NCI-H1417 treated with DMSO at 0.1 percent for 48 hours (cell line): Measurements from ENCODE around the gene ITPKA.

Experiments
- DNase-seq: peaks from one replicate; lab custom pipeline; 2025; lab: John Stamatoyannopoulos, UW

ITPKA gene

GRCh38 chr15:41511331-41511898 is 17.7 kb downstream of the ITPKA start:
- DNase-seq: no peak

GRCh38 chr15:41511899-41512369 is 18.3 kb downstream of the ITPKA start:
- no peak for DNase-seq

DNA sequence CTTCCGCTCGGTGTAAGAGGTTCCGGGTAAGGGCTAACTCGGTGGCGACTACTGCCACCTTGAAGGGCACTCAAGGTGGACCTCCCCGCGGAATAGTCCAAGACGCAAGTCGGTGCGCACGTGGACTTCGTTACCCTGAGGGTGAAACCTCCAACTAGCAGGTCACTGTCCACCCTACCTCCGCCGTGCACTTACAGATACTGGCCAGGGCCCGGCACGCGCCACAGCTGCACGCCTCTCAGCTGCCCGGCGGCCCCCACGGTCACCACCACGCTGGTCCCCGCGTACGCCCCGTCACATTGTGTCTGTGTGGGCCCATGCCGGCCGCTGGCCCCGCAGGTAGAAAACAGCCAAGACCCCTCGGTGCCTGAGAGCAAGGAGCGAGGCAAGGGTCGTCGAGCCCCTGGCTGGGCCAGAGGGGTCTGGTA is 18.9 kb downstream of the ITPKA start:
- no peak for DNase-seq

DNA sequence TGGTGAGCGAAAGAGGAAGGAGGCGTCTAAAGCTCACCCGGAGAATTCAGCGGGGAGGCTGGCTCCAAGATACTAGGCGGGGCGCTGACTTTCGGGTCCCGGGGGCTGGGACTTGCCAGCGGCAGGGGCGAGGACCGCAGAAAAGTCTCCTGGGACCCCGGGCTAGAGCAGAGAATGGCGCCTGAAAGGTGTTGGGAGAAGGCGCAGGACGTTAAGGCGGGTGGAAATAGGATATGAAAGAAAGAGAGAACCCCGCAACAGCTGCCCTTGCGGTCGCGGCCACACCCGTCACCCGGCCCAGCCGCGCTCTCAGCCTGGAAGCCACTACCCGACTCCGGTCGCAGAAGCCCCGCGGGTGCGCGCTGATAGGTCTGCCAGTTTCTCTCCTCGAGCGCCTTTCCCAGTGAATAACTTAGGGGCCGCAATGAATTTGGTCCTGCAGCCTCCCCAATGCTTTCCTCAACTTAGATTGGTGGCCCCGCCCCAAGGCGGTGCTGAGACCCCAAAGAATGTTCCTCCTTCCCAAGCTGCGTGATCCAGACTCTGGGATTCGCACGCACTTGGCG is 19.3 kb downstream of the ITPKA start:
- DNase-seq: no peak

GRCh38 chr15:41513506-41514227 is 20.0 kb downstream of the ITPKA start, which contains the start of gene LTK:
LTK (minus strand) TSS chr15:41513827; CDS start chr15:41513709, 118 bp downstream.
- DNase-seq: no peak

GRCh38 chr15:41517895-41518449 is 24.3 kb downstream of the ITPKA start:
- no peak for DNase-seq

- no peak for DNase-seq
Observed at GRCh38 chr15:41520636-41521035, 27.0 kb downstream of the ITPKA start.

DNA sequence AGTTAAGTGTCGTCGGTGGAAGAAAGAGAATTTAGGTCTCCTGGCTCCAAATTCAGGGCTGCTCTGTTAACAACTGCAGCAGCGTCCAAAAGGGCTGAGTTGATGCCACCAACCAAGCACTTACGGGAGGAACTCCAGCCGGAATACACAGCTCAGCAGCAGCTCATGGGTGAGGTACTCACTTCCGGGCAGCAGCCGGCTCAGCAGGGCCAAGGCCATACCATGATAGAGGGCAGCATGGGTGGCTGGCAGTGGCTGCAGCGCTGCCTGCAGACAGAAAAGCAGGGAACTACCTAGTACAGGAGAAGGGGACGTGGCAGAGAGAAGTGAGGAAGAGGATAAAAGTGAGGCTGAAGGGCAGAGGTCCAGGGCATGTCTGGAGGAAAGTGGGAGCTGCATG is 27.9 kb downstream of the ITPKA start:
- no peak for DNase-seq

DNA sequence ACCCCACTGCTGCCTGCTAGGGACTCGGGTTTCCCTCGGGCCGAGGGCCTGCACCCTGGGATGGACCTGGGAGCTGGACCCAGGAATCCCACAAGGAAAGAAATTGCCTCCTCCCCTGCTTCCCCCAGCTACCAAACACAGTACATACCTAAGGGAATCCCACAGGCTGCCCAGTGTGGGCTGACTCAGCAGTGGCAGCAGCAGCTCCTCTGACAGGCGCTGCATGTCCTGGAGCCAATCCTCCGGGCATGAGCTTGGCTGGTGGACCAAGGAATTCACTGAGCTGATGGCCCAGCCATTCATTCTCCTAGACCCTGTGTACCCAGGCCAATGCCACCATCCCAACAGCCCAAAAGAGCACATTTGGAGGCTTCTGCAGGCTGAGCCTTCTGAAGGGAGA is 29.4 kb downstream of the ITPKA start:
- DNase-seq: no peak

DNA sequence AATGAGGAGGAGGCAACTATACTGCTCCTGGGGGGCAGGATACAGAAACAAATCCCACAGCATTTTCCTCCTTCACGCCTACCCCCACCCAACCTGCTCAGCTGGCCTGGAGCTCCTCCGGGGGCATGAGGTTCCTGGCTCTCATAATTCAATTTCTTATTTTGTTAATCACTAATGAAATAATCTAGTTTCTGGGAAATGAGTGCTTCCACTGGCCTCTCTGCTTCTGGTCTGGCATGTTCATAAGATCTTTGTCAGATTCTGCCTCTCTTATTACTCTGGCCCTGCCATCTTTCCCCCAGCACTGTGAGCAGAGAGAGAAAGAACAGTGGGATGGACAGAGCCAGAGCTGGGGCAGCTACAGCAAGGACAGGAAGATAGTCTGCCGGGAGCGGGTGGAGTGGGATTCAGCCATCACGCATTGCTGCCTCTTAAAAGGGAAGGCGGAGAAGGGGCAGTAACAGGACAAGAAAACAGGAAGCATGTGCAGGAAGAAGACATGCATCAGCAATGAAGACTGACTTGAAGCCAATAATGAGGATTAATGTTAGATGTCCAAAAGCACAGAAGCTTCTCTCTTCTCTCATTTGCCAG is 36.8 kb downstream of the ITPKA start:
- no peak for DNase-seq

DNA sequence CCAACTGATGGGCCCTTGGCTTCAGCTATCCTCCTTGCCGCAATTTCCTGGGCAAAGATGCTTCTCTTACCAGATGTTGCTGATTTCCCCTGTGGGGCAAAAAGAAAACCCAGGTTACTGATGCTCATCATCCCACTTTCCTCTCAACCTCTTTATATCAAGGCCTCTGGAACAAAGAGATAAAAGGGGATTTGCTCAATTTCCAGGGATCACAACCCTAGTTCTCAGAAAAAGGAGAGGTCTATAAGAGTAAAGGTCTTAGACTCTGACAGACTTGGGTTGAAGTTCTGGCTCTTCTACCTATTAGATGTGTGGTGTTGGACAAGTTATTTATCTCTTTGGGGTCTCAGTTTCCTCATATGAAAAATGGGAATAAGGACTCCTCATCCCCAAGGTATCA is 41.9 kb downstream of the ITPKA start:
- no peak for DNase-seq

DNA sequence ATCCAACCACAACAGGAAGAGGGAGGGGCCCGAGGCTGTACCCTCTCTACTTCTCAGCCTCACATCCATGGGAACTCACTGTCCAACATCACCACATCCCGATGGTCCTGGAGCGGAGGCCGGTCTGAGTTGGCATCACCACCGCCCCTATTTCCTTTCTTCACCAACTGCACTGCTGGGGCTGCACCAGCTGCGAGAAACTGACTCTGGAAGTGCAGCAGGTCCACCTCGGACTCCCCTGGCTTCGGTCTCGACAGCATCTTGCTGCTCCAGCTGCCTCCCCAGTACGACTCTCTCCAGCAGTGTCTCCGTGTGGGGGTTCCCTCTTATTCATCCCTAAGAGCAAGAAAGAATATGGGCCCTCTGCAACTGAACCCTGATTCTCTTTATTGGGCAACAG is 43.2 kb downstream of the ITPKA start:
- DNase-seq: no peak

DNA sequence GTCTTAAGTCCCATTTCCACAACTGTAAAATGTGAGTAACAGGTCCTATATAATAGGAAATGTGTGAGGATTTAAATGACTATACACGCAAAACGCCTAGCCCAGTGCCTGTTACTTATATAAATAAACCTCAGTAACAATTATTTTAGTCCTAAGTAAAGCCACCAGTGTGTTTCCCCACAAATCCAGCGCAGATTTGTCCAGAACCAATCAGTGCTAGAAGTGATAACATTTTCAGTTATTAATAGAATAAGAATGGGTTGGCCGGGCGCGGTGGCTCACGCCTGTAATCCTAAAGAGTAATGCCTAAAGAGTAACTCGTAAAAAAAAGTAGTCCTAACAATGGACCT is 49.8 kb downstream of the ITPKA start:
- DNase-seq: no peak

DNA sequence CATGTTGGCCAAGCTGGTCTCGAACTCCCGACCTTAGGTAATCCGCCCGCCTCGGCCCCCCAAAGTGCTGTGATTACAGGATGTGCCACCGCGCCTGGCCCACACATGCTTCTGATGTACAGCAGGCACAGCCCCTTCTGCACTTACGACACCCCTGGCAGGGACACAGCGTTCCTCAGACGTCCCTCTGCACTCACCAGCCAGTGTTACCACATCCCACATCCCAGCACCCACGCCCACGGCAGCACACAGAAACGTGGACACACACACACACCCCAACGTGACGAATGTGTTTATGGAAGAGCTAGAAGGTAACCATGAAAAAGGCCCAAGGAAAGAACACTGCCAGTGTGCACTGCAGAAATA is 51.0 kb downstream of the ITPKA start:
- no peak for DNase-seq

GRCh38 chr15:41545218-41545617 is 51.5 kb downstream of the ITPKA start:
- DNase-seq: no peak

DNA sequence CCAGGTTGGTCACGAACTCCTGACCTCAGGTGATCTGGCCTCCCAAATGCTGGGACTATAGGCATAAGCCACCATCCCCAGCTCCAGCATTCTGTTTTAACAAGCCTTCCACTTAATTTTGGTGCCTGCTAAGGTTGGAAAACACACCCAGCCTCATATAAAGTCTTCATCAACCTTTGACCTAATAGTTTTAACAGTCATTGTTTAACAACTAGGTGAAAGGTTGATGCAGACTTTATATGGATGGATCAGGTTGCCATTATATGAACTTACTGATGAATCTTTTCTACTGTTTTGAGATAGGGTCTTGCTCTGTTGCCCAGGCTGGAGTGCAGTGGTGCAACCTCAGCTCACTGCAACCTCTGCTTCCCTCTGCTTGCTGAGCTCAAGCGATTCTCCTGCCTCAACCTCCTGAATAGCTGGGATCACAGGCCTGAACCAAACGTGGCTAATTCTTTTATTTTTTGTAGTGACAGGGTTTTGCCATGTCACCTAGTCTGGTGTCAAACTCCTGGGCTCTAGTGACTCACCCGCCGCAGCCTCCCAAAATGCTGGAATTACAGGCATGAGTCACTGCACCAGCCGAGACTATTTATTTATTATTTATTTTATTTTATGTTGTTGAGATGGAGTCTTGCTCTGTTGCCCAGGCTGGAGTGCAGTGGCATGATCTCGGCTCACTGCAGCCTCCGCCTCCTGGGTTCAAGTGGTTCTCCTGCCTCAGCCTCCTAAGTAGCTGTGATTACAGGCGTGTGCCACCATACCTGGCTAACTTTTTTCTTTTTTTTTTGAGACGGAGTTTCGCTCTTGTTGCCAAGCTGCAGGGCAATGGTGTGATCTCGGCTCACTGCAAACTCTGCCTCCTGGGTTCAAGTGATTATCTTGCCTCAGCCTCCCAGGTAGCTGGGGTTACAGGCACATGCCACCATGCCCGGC is 53.4 kb downstream of the ITPKA start:
- no peak for DNase-seq

- DNase-seq: no peak
Observed at GRCh38 chr15:41550066-41550775, 56.5 kb downstream of the ITPKA start.
